Right lobe of liver (tissue), 6 donors: Measurements from ENCODE around the gene SLC38A3. TPM values are rescaled to one million over a fixed set of nuclear protein-coding genes. Genes with fewer than 3 reads are reported as not detected.

Experiments
- ATAC-seq, 4 donors: fragments of 200-7000 bp; cut with Tn5 transposase; one replicate each; pipeline ENCODE4 v1.9.1; 2020; ENCODE audit warnings: mild to moderate bottlenecking in 4 of 4, moderate library complexity in 4 of 4
- DNase-seq, 3 donors: peaks; one replicate each; pipeline ENCODE4 v3.0.0-alpha.2; 2020
- H3K27ac ChIP-seq, 3 donors: fragments of 200-600 bp; one replicate each; pipeline ENCODE4 v1.8.0; 2022
- H3K27me3 ChIP-seq, 2 donors: fragments of 200-600 bp; one replicate each; pipeline ENCODE4 v1.8.0; 2022
- H3K36me3 ChIP-seq, 4 donors: fragments of 200-600 bp; sonication (generic) in 1 of 4; one replicate each; pipeline versions ENCODE4 v1.5.1 to v1.8.0; 2017 to 2022; ENCODE audit warnings: control low read depth in 1 of 4
- H3K4me1 ChIP-seq, 4 donors: fragments of 200-600 bp; sonication (generic) in 1 of 4; one replicate each; pipeline versions ENCODE4 v1.5.1 to v1.8.0; 2017 to 2022; ENCODE audit warnings: control low read depth in 1 of 4
- H3K4me3 ChIP-seq, 3 donors: fragments of 200-600 bp; one replicate each; pipeline ENCODE4 v1.8.0; 2022
- H3K9me3 ChIP-seq, 4 donors: fragments of 200-600 bp; sonication (generic) in 1 of 4; one replicate each; pipeline versions ENCODE4 v1.5.1 to v1.8.0; 2017 to 2022; ENCODE audit warnings: control low read depth in 1 of 4
- POLR2A ChIP-seq: fragments of 450-650 bp; IDR thresholded peaks from one replicate; pipeline ENCODE4 v1.6.1; 2017; ENCODE audit warnings: antibody characterized with exemption, mild to moderate bottlenecking
- WGBS: methylation state at CpG from one replicate; pipeline ENCODE4 v1.1.6; 2018; ENCODE audit warnings: low coverage, low lambda C conversion rate; ENCODE audit not compliant: insufficient coverage; ENCODE audit errors: missing lambda C conversion rate; 5-methylcytosine and 5-hydroxymethylcytosine counted together
- intact Hi-C, 2 donors: fragments of 100-400 bp; cut with DNase I; formaldehyde crosslinking; loops; one replicate each; pipeline versions ENCODE4 v1.11.2 to v1.14.1; 2022
- total RNA-seq, 6 experiments: library from RNA; depleted of rRNA in 2 of 6; stranded (reverse); fragments of >200 nt in 2 of 6; fragmentation: NEBNext Ultra II Directional in 3 of 6; extraction: Animal tissue kit (Norgen Biotek cat#: 25700) in 3 of 6; gene quantifications; one replicate each; pipeline versions ENCODE4 v1.1.0 to v1.2.4, GENCODE V29; 2016 to 2023
- TF ChIP-seq, protein P1 (sequence below), 4 donors: fragments of 200-600 bp in 3 of 4; fragments of 450-650 bp in 1 of 4; IDR thresholded peaks; one replicate each; pipeline versions ENCODE4 v1.5.1 to v1.8.0; 2016 to 2022; ENCODE audit warnings: antibody characterized with exemption in 4 of 4, mild to moderate bottlenecking in 2 of 4
- donor health status: DM: no; HTN: yes; CAD: no.
- donor health status: DM: no; HTN: no; CAD: no.
- donor health status: DM: no; HTN: no; CAD: no.
- donor health status: DM: no; HTN: yes; CAD: no.
- donor health status: DM: no; HTN: yes; CAD: no.

Gene SLC38A3
- total RNA-seq, 6 experiments from 2014 or later: 77.7 to 311 (median 190) TPM

DNA sequence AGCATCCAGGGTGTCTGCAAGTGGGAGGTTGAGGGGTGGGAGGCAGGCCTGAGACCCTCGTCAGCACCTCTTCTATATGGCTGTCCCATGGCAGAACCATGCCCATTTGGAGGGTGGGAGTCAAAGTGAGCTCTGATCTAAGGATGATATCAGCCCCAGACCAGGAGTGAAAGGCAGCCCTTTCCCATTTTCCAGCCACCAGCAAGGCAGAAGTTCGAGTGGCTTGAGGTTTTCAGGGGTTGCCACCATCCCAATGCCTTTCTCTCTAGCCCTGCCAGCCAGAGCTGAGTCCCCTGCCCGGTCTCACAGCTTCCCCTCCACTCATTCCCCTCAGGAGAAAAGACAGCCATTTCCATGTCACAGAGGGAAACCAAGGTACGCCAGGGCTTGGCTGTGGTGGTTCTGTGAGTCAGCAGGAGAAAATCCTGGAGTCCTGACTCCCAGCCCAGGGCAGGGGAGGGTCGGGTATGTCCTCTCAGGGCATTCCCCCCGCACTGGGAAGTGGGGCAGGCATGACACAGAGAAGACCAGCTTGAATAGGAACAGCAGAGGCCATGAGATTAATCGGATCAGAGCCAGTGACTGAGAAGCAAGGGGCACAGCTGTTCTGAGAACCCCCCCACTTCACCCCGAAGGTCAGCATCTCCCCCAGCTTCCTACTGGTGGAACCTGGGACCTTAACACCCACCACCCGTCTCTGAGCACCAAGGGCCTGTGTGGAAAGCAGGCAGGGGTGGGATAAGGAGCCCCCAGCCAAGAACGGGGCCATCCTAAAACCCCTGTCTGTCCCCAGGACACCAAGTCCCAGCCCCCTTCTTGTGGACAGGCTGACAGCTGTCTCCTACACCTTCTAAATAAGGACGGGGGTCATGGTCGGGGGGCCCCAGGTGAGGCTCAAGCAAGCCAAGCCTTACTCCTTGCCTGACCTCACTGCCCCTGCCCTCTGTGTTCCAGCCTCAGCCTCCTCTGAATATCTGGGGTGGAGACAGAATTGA lies 965 bp upstream of the SLC38A3 start:
- peak overlapping the region in 2 of 3 donors; percentile 88 to 94 for H3K4me3 ChIP-seq
- no peaks in the 10 kb centered on the region for H3K9me3 ChIP-seq
- DNase-seq (peak in 1 of 3 donors; percentile 20), ATAC-seq (no peak)
- peaks cover 0 to 63% (median 29%) of the 10 kb centered on the region in 4 donors for H3K4me1 ChIP-seq
- 38% methylated on average over 6 of the region's 12 CpGs for WGBS
- no peaks in the 10 kb centered on the region for H3K36me3 ChIP-seq
- H3K27me3 ChIP-seq: no peaks in the 10 kb centered on the region
- TF ChIP-seq, protein P1, sequence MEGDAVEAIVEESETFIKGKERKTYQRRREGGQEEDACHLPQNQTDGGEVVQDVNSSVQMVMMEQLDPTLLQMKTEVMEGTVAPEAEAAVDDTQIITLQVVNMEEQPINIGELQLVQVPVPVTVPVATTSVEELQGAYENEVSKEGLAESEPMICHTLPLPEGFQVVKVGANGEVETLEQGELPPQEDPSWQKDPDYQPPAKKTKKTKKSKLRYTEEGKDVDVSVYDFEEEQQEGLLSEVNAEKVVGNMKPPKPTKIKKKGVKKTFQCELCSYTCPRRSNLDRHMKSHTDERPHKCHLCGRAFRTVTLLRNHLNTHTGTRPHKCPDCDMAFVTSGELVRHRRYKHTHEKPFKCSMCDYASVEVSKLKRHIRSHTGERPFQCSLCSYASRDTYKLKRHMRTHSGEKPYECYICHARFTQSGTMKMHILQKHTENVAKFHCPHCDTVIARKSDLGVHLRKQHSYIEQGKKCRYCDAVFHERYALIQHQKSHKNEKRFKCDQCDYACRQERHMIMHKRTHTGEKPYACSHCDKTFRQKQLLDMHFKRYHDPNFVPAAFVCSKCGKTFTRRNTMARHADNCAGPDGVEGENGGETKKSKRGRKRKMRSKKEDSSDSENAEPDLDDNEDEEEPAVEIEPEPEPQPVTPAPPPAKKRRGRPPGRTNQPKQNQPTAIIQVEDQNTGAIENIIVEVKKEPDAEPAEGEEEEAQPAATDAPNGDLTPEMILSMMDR (IDR thresholded peaks at IDR 0.05): no peak
- intact Hi-C loops: no loop called here
- H3K27ac ChIP-seq: peak overlapping the region; percentile 76 to 99 (median 98)

DNA sequence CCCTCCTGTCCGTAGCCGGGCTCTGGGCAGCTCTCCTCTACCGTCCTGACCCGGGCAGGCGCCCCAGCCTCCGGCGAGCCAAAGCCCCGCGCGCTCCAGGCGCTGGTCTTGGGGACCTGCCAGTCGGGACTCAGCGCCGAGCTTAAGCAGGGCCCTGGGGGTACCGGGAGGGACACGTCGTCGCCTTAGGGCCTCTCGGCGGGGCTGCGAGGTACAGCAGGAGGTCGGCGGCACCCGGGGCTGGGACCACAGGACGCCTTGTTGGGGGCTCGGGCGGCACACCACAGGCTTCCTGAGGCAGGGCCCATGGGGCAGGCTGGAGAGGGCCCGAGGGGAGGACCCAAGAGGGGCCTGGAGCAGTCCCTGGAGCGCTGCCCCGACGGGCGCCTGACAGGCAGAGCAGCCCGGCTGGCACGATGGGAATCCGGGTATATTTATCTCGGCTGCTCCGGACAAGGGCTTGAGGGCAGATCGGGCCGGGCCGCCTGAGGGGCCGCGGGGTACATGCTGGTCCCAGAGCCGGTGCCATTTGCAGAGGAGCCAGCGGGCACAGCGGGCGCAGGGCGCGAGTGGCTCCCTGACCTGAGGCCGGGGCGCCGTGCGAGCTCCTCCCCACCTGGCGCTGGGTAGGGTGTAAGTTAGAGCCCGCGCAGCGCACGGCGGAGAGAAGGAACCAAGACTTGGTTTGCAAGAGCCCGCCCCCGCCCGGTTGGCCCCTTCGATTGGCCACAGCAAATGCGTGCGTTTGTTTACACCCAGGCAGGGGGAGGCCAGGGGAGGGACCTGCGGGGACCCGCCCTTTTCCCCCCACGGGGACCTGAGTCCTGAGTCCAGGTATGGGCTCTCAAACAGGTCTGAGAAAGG lies 574 bp downstream of the SLC38A3 start:
- Histone ChIP-seq H3K36me3 (no peaks in the 10 kb centered on the region), H3K27ac (peak overlapping the region; percentile 76 to 99 (median 98)), H3K4me3 (peak overlapping the region; percentile 77 to 94 (median 88)), H3K9me3 (no peaks in the 10 kb centered on the region), H3K27me3 (no peaks in the 10 kb centered on the region), H3K4me1 (peaks cover 0 to 76% (median 34%) of the 10 kb centered on the region in 4 donors)
- ATAC-seq (peak; percentile 50 to 71 (median 62)), DNase-seq (peak; percentile 92 to 97 (median 96))
- intact Hi-C loops: no loop called here
- WGBS: 1% methylated on average over 13 of the region's 67 CpGs
- TF ChIP-seq, protein P1 (IDR thresholded peaks at IDR 0.05): no peak
- peak; percentile 55 for TF ChIP-seq POLR2A

DNA sequence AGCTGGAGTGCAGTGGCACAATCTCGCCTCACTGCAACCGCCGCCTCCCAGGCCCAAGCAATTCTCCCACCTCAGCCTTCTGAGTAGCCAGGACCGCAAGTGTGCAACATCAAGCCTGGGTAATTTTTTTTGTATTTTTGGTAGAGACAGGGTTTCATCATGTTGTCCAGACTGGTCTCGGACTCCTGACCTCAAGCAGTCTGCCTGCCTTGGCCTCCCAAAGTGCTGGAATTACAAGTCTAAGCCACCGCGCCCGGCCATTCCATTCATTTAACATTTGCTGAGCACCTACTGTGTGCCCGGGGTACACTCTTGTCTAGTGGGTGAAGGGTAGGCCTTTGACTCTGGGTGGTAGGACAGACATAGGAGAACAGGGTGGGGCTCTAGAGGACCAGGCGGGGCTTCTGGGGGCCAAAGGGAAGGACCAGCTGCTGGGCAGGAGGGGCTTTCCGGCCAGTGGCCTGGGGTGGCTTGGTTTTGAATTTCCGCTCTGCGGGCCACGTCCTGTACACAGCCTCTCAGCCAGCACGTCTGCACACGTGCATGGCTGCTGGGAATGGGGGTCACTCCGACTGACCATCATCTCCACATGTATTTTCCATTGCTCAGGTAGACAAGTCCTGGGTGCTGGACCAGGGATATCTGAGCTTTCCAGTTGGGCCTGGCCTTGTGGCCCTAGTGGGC lies 2.4 kb downstream of the SLC38A3 start:
- Histone ChIP-seq H3K4me3 (peak overlapping the region; percentile 77 to 94 (median 88)), H3K27me3 (no peaks in the 10 kb centered on the region), H3K4me1 (peaks cover 0 to 76% (median 30%) of the 10 kb centered on the region in 4 donors), H3K27ac (peak overlapping the region; percentile 76 to 99 (median 98)), H3K36me3 (no peaks in the 10 kb centered on the region), H3K9me3 (no peaks in the 10 kb centered on the region)
- intact Hi-C loops: no loop called here
- TF ChIP-seq, protein P1 (IDR thresholded peaks at IDR 0.05): no peak
- no peak for TF ChIP-seq POLR2A
- ATAC-seq: peak in 1 of 4 donors; percentile 0
- DNase-seq: peak in 2 of 3 donors; percentile 58 to 60
- 46% methylated on average over 10 of the region's 17 CpGs for WGBS
